ENCODE data around the gene FANK1. TPM values are rescaled to one million over a fixed set of nuclear protein-coding genes. Genes with fewer than 3 reads are reported as not detected.

FANK1 gene
- total and polyA plus RNA-seq, 4 donors: 1.3 to 6.1 (median 1.9) TPM

- Histone ChIP-seq H3K4me1 (ENCODE audit: control insufficient read depth in 1 of 2, insufficient read depth in 2 of 2, low read length in 2 of 2) (no peaks in the 10 kb centered on the region), H3K9me3 (ENCODE audit: control insufficient read depth, low read length) (no peaks in the 10 kb centered on the region), H3K27ac (ENCODE audit: low read depth in 1 of 2, low read length in 2 of 2) (no peak overlapping the region), H3K4me3 (ENCODE audit: low read length in 2 of 2) (no peak overlapping the region), H3K36me3 (ENCODE audit: control insufficient read depth in 1 of 2, insufficient read depth in 2 of 2, low read length in 1 of 2) (no peaks in the 10 kb centered on the region), H3K27me3 (ENCODE audit: control insufficient read depth in 1 of 2, insufficient read depth in 2 of 2, low read length in 1 of 2) (no peaks in the 10 kb centered on the region)
- no peak for ATAC-seq (ENCODE audit: low FRiP score)
- 87 to 89% methylated on average over 4 of the region's 4 CpGs for WGBS, 2 donors
- no peak for DNase-seq
- intact Hi-C loops (cut with DNase I): loop anchor here in 1 of 2 donors (5.0 kb wide), 1 partner anchor 573 kb away; no protein-coding TSS in a partner anchor
These were observed 33.3 kb downstream of the FANK1 start for GRCh38 chr10:125929618-125930017.

- Histone ChIP-seq H3K4me3 (ENCODE audit: low read length in 2 of 2) (no peak overlapping the region), H3K27me3 (ENCODE audit: control insufficient read depth in 1 of 2, insufficient read depth in 2 of 2, low read length in 1 of 2) (no peaks in the 10 kb centered on the region), H3K9me3 (ENCODE audit: control insufficient read depth, low read length) (no peaks in the 10 kb centered on the region), H3K36me3 (ENCODE audit: control insufficient read depth in 1 of 2, insufficient read depth in 2 of 2, low read length in 1 of 2) (no peaks in the 10 kb centered on the region), H3K4me1 (ENCODE audit: control insufficient read depth in 1 of 2, insufficient read depth in 2 of 2, low read length in 2 of 2) (no peaks in the 10 kb centered on the region), H3K27ac (ENCODE audit: low read depth in 1 of 2, low read length in 2 of 2) (no peak overlapping the region)
- whole genome bisulfite sequencing, 2 donors: 66 to 69% methylated on average over 4 of the region's 4 CpGs
- DNase-seq (no peak), ATAC-seq (ENCODE audit: low FRiP score) (no peak)
- intact Hi-C loops (cut with DNase I): loop anchor here in 1 of 2 donors (5.0 kb wide), 1 partner anchor 569 kb away; no protein-coding TSS in a partner anchor
These were observed 37.3 kb downstream of the FANK1 start for GRCh38 chr10:125933693-125934092.

- H3K4me1 ChIP-seq (ENCODE audit: control insufficient read depth in 1 of 2, insufficient read depth in 2 of 2, low read length in 2 of 2): no peaks in the 10 kb centered on the region
- WGBS, 2 donors: 72 to 85% methylated on average over 2 of the region's 2 CpGs
- intact Hi-C loops (cut with DNase I): no loop called here
- H3K4me3 ChIP-seq (ENCODE audit: low read length in 2 of 2): no peak overlapping the region
- ATAC-seq (ENCODE audit: low FRiP score) (no peak), DNase-seq (no peak)
- no peak overlapping the region for H3K27ac ChIP-seq (ENCODE audit: low read depth in 1 of 2, low read length in 2 of 2)
- H3K9me3 ChIP-seq (ENCODE audit: control insufficient read depth, low read length): no peaks in the 10 kb centered on the region
- H3K27me3 ChIP-seq (ENCODE audit: control insufficient read depth in 1 of 2, insufficient read depth in 2 of 2, low read length in 1 of 2): no peaks in the 10 kb centered on the region
- H3K36me3 ChIP-seq (ENCODE audit: control insufficient read depth in 1 of 2, insufficient read depth in 2 of 2, low read length in 1 of 2): no peaks in the 10 kb centered on the region
These were observed 40.0 kb downstream of the FANK1 start for GRCh38 chr10:125936331-125936730.

- intact Hi-C loops (cut with DNase I): no loop called here
- H3K36me3 ChIP-seq (ENCODE audit: control insufficient read depth in 1 of 2, insufficient read depth in 2 of 2, low read length in 1 of 2): no peaks in the 10 kb centered on the region
- ATAC-seq (ENCODE audit: low FRiP score) (no peak), DNase-seq (no peak)
- H3K27ac ChIP-seq (ENCODE audit: low read depth in 1 of 2, low read length in 2 of 2): no peak overlapping the region
- H3K9me3 ChIP-seq (ENCODE audit: control insufficient read depth, low read length): peaks cover 1% of the 10 kb centered on the region
- H3K4me3 ChIP-seq (ENCODE audit: low read length in 2 of 2): no peak overlapping the region
- H3K4me1 ChIP-seq (ENCODE audit: control insufficient read depth in 1 of 2, insufficient read depth in 2 of 2, low read length in 2 of 2): no peaks in the 10 kb centered on the region
- H3K27me3 ChIP-seq (ENCODE audit: control insufficient read depth in 1 of 2, insufficient read depth in 2 of 2, low read length in 1 of 2): no peaks in the 10 kb centered on the region
- WGBS, 2 donors: 73 to 76% methylated on average over 13 of the region's 13 CpGs
These were observed 44.2 kb downstream of the FANK1 start for GRCh38 chr10:125940515-125940914.

GRCh38 chr10:125951290-125951689, 54.9 kb downstream of the FANK1 start:
- H3K27me3 ChIP-seq (ENCODE audit: control insufficient read depth in 1 of 2, insufficient read depth in 2 of 2, low read length in 1 of 2): no peaks in the 10 kb centered on the region
- no peaks in the 10 kb centered on the region for H3K36me3 ChIP-seq (ENCODE audit: control insufficient read depth in 1 of 2, insufficient read depth in 2 of 2, low read length in 1 of 2)
- peaks cover 10% of the 10 kb centered on the region for H3K9me3 ChIP-seq (ENCODE audit: control insufficient read depth, low read length)
- DNase-seq (no peak), ATAC-seq (ENCODE audit: low FRiP score) (no peak)
- H3K4me3 ChIP-seq (ENCODE audit: low read length in 2 of 2): no peak overlapping the region
- WGBS, 2 donors: 81 to 89% methylated on average over 1 of the region's 1 CpG
- H3K27ac ChIP-seq (ENCODE audit: low read depth in 1 of 2, low read length in 2 of 2): no peak overlapping the region
- intact Hi-C loops (cut with DNase I): no loop called here
- H3K4me1 ChIP-seq (ENCODE audit: control insufficient read depth in 1 of 2, insufficient read depth in 2 of 2, low read length in 2 of 2): no peaks in the 10 kb centered on the region

GRCh38 chr10:125953778-125954385, 57.5 kb downstream of the FANK1 start:
- ATAC-seq (ENCODE audit: low FRiP score): no peak
- H3K4me1 ChIP-seq (ENCODE audit: control insufficient read depth in 1 of 2, insufficient read depth in 2 of 2, low read length in 2 of 2): no peaks in the 10 kb centered on the region
- H3K36me3 ChIP-seq (ENCODE audit: control insufficient read depth in 1 of 2, insufficient read depth in 2 of 2, low read length in 1 of 2): no peaks in the 10 kb centered on the region
- H3K27me3 ChIP-seq (ENCODE audit: control insufficient read depth in 1 of 2, insufficient read depth in 2 of 2, low read length in 1 of 2): no peaks in the 10 kb centered on the region
- peaks cover 11% of the 10 kb centered on the region for H3K9me3 ChIP-seq (ENCODE audit: control insufficient read depth, low read length)
- no peak overlapping the region for H3K27ac ChIP-seq (ENCODE audit: low read depth in 1 of 2, low read length in 2 of 2)
- no peak overlapping the region for H3K4me3 ChIP-seq (ENCODE audit: low read length in 2 of 2)
- intact Hi-C loops (cut with DNase I): no loop called here
- DNase-seq: no peak
- WGBS, 2 donors: 94 to 96% methylated on average over 9 of the region's 9 CpGs

GRCh38 chr10:125955766-125956165, 59.4 kb downstream of the FANK1 start:
- DNase-seq (no peak), ATAC-seq (ENCODE audit: low FRiP score) (no peak)
- intact Hi-C loops (cut with DNase I): no loop called here
- WGBS, 2 donors: 59 to 68% methylated on average over 3 of the region's 3 CpGs
- Histone ChIP-seq H3K9me3 (ENCODE audit: control insufficient read depth, low read length) (peaks cover 11% of the 10 kb centered on the region), H3K4me3 (ENCODE audit: low read length in 2 of 2) (no peak overlapping the region), H3K27me3 (ENCODE audit: control insufficient read depth in 1 of 2, insufficient read depth in 2 of 2, low read length in 1 of 2) (no peaks in the 10 kb centered on the region), H3K4me1 (ENCODE audit: control insufficient read depth in 1 of 2, insufficient read depth in 2 of 2, low read length in 2 of 2) (no peaks in the 10 kb centered on the region), H3K27ac (ENCODE audit: low read depth in 1 of 2, low read length in 2 of 2) (no peak overlapping the region), H3K36me3 (ENCODE audit: control insufficient read depth in 1 of 2, insufficient read depth in 2 of 2, low read length in 1 of 2) (no peaks in the 10 kb centered on the region)

GRCh38 chr10:125961743-125962142, 65.4 kb downstream of the FANK1 start:
- 70 to 72% methylated on average over 1 of the region's 1 CpG for WGBS, 2 donors
- Histone ChIP-seq H3K9me3 (ENCODE audit: control insufficient read depth, low read length) (peaks cover 2% of the 10 kb centered on the region), H3K4me1 (ENCODE audit: control insufficient read depth in 1 of 2, insufficient read depth in 2 of 2, low read length in 2 of 2) (no peaks in the 10 kb centered on the region), H3K4me3 (ENCODE audit: low read length in 2 of 2) (no peak overlapping the region), H3K27me3 (ENCODE audit: control insufficient read depth in 1 of 2, insufficient read depth in 2 of 2, low read length in 1 of 2) (no peaks in the 10 kb centered on the region), H3K36me3 (ENCODE audit: control insufficient read depth in 1 of 2, insufficient read depth in 2 of 2, low read length in 1 of 2) (no peaks in the 10 kb centered on the region), H3K27ac (ENCODE audit: low read depth in 1 of 2, low read length in 2 of 2) (no peak overlapping the region)
- DNase-seq (no peak), ATAC-seq (ENCODE audit: low FRiP score) (no peak)
- intact Hi-C loops (cut with DNase I): no loop called here

GRCh38 chr10:125962200-125962599, 65.8 kb downstream of the FANK1 start:
- Histone ChIP-seq H3K27me3 (ENCODE audit: control insufficient read depth in 1 of 2, insufficient read depth in 2 of 2, low read length in 1 of 2) (no peaks in the 10 kb centered on the region), H3K9me3 (ENCODE audit: control insufficient read depth, low read length) (peaks cover 2% of the 10 kb centered on the region), H3K4me1 (ENCODE audit: control insufficient read depth in 1 of 2, insufficient read depth in 2 of 2, low read length in 2 of 2) (no peaks in the 10 kb centered on the region), H3K27ac (ENCODE audit: low read depth in 1 of 2, low read length in 2 of 2) (no peak overlapping the region), H3K4me3 (ENCODE audit: low read length in 2 of 2) (no peak overlapping the region), H3K36me3 (ENCODE audit: control insufficient read depth in 1 of 2, insufficient read depth in 2 of 2, low read length in 1 of 2) (no peaks in the 10 kb centered on the region)
- intact Hi-C loops (cut with DNase I): no loop called here
- ATAC-seq (ENCODE audit: low FRiP score): no peak
- 94 to 95% methylated on average over 3 of the region's 3 CpGs for WGBS, 2 donors
- DNase-seq: no peak
